ENCODE measurements around the gene CALM1.

- TF ChIP-seq POLR2A (IDR thresholded peaks at IDR 0.05; ENCODE audit: low read depth, low read length): no peak
- no peak for TF ChIP-seq POLR2AphosphoS5 (IDR thresholded peaks at IDR 0.05; ENCODE audit: low read depth, low read length)
- TF ChIP-seq TAF1 (IDR thresholded peaks at IDR 0.05; ENCODE audit: borderline replicate concordance, low read depth, low read length): no peak
Measured at GRCh38 chr14:90450151-90450550, 53.3 kb downstream of the CALM1 start.

Measured in GM12892 (cell line).